Mucosa of descending colon (tissue), 3 donors: Measurements from ENCODE around the gene PEX7. TPM values are rescaled to one million over a fixed set of nuclear protein-coding genes. Genes with fewer than 3 reads are reported as not detected.

Experiments
- ATAC-seq: fragments of 200-7000 bp; cut with Tn5 transposase; one replicate; pipeline ENCODE4 v1.9.1; 2020; ENCODE audit warnings: mild to moderate bottlenecking, moderate library complexity
- DNase-seq, 3 donors: peaks; one replicate each; pipeline ENCODE4 v3.0.0-alpha.2; 2020
- H3K36me3 ChIP-seq: fragments of 200-600 bp; one replicate; pipeline ENCODE4 v1.8.0; 2021; ENCODE audit warnings: low read depth, mild to moderate bottlenecking
- H3K4me1 ChIP-seq: fragments of 200-600 bp; one replicate; pipeline ENCODE4 v1.8.0; 2021; ENCODE audit warnings: low read depth, mild to moderate bottlenecking
- H3K4me3 ChIP-seq: fragments of 200-600 bp; one replicate; pipeline ENCODE4 v1.8.0; 2021; ENCODE audit warnings: mild to moderate bottlenecking
- H3K9me3 ChIP-seq: fragments of 200-600 bp; one replicate; pipeline ENCODE4 v1.8.0; 2021; ENCODE audit warnings: mild to moderate bottlenecking
- CTCF ChIP-seq: fragments of 200-600 bp; IDR thresholded peaks from one replicate; pipeline ENCODE4 v1.8.0; 2022; ENCODE audit warnings: antibody characterized with exemption, mild to moderate bottlenecking
- intact Hi-C, 2 donors: fragments of 100-400 bp; cut with DNase I in 1 of 2; cut with micrococcal nuclease in 1 of 2; formaldehyde crosslinking; loops; one replicate each; pipeline versions ENCODE4 v1.11.0 to v1.11.1; 2022; cut with DNase I, micrococcal nuclease
- total RNA-seq, 3 donors: library from RNA; stranded (reverse); fragmentation: NEBNext Ultra II Directional in 2 of 3; extraction: Animal tissue kit (Norgen Biotek cat#: 25700) in 2 of 3; gene quantifications; one replicate each; pipeline versions ENCODE4 v1.2.1 to v1.2.4, GENCODE V29; 2021 to 2023
- donor health status: DM: no; HTN: no; CAD: no; lungs with moderate emphysema.
- donor health status: DM: no; HTN: no; CAD: no.
- donor health status: DM: no; HTN: yes; CAD: no.

Gene PEX7
- total RNA-seq, 3 donors from 2014 or later: 4.3 to 10.7 (median 10.2) TPM

GRCh38 chr6:136920671-136921380 lies 98.4 kb downstream of the PEX7 start:
- H3K36me3 ChIP-seq: no peaks in the 10 kb centered on the region
- ATAC-seq (peak; percentile 72), DNase-seq (peak; percentile 51 to 67 (median 54))
- no peak overlapping the region for H3K4me3 ChIP-seq
- no peaks in the 10 kb centered on the region for H3K9me3 ChIP-seq
- intact Hi-C loops: no loop called here
- TF ChIP-seq CTCF: no peak
- H3K4me1 ChIP-seq: peaks cover 28% of the 10 kb centered on the region

GRCh38 chr6:136921381-136921935 lies 99.1 kb downstream of the PEX7 start:
- Histone ChIP-seq H3K4me1 (peaks cover 28% of the 10 kb centered on the region), H3K36me3 (no peaks in the 10 kb centered on the region), H3K9me3 (no peaks in the 10 kb centered on the region), H3K4me3 (no peak overlapping the region)
- intact Hi-C loops: no loop called here
- ATAC-seq (peak; percentile 70), DNase-seq (peak; percentile 14 to 53 (median 53))
- TF ChIP-seq CTCF: no peak

GRCh38 chr6:136921936-136922684 lies 99.7 kb downstream of the PEX7 start, which contains the start of gene SLC35D3:
Gene SLC35D3 (plus strand): TSS chr6:136922301. CDS start chr6:136922429, 128 bp downstream.
- ATAC-seq (peak; percentile 56), DNase-seq (peak in 2 of 3 donors; percentile 15 to 50)
- TF ChIP-seq CTCF: no peak
- intact Hi-C loops: no loop called here
- H3K36me3 ChIP-seq: no peaks in the 10 kb centered on the region
- no peaks in the 10 kb centered on the region for H3K9me3 ChIP-seq
- H3K4me1 ChIP-seq: peaks cover 28% of the 10 kb centered on the region
- H3K4me3 ChIP-seq: no peak within 1 kb of the TSS

- peak; percentile 35 for ATAC-seq
- DNase-seq: peak in 2 of 3 donors; percentile 14 to 50
- no peaks in the 10 kb centered on the region for H3K36me3 ChIP-seq
Measured at GRCh38 chr6:136922685-136923006, 100.3 kb downstream of the PEX7 start.

More at GRCh38 chr6:136922685-136923006, 100.3 kb downstream of the PEX7 start:
- H3K9me3 ChIP-seq: no peaks in the 10 kb centered on the region
- TF ChIP-seq CTCF: no peak
- H3K4me1 ChIP-seq: peaks cover 28% of the 10 kb centered on the region
- intact Hi-C loops: no loop called here
- H3K4me3 ChIP-seq: no peak overlapping the region
